HepG2 (cell line): ENCODE measurements around the gene COX8C. TPM values are rescaled to one million over a fixed set of nuclear protein-coding genes. Genes with fewer than 3 reads are reported as not detected.

Experiments
- ARID4A ChIP-seq: sonication (generic); formaldehyde crosslinking; IDR thresholded peaks from 2 replicates; pipeline ENCODE4 v1.5.0; 2020; ENCODE audit warnings: mild to moderate bottlenecking, missing genetic modification reagents, borderline replicate concordance
- GMEB1 ChIP-seq: sonication (generic); formaldehyde crosslinking; IDR thresholded peaks from 2 replicates; pipeline ENCODE4 v1.5.1; 2020; ENCODE audit warnings: missing genetic modification reagents, mild to moderate bottlenecking, borderline replicate concordance
- LRRFIP1 ChIP-seq: sonication (generic); formaldehyde crosslinking; conservative IDR thresholded peaks from 2 replicates; pipeline ENCODE4 v1.4.0; 2020; ENCODE audit warnings: missing genetic modification reagents
- NRL ChIP-seq: sonication (generic); formaldehyde crosslinking; IDR thresholded peaks from 2 replicates; pipeline ENCODE4 v1.5.0; 2020; ENCODE audit warnings: missing genetic modification reagents, mild to moderate bottlenecking, moderate library complexity, borderline replicate concordance
- POLR2A ChIP-seq, 2 experiments: IDR thresholded peaks; 2 replicates each; pipeline ENCODE4 v1.6.1; 2011; ENCODE audit warnings: low read depth in 2 of 2, low read length in 2 of 2, mild to moderate bottlenecking in 1 of 2, moderate library complexity in 1 of 2; ENCODE audit not compliant: insufficient read depth in 1 of 2
- UBTF ChIP-seq: sonication (generic); formaldehyde crosslinking; IDR thresholded peaks from 2 replicates; pipeline ENCODE4 v1.4.0; 2020; ENCODE audit warnings: mild to moderate bottlenecking, missing genetic modification reagents
- ZNF598 ChIP-seq: sonication (generic); formaldehyde crosslinking; IDR thresholded peaks from 2 replicates; pipeline ENCODE4 v1.5.1; 2020; ENCODE audit warnings: mild to moderate bottlenecking, missing genetic modification reagents, borderline replicate concordance
- ZNF781 ChIP-seq: sonication (generic); formaldehyde crosslinking; IDR thresholded peaks from 2 replicates; pipeline ENCODE4 v1.5.1; 2020; ENCODE audit warnings: borderline replicate concordance, mild to moderate bottlenecking, missing genetic modification reagents; ENCODE audit errors: not compliant biosample characterization
- polyA plus RNA-seq, 8 experiments: library from polyadenylated mRNA; depleted of rRNA in 3 of 8; stranded (reverse) in 7 of 8; unstranded in 1 of 8; fragments of >200 nt; fragmentation: Illumina TruSeq in 4 of 8; extraction: Trizol in 4 of 8; gene quantifications; 2 replicates each; pipeline versions ENCODE4 v1.2.1 to v1.2.3, GENCODE V29; 2011 to 2016; ENCODE audit warnings: low read depth in 4 of 8, missing spikeins in 1 of 8, mixed read lengths in 1 of 8; ENCODE audit not compliant: insufficient read depth in 1 of 8
- total RNA-seq, 5 experiments: library from RNA; depleted of rRNA; stranded (reverse); fragments of >200 nt; fragmentation: Illumina TruSeq; extraction: Trizol; gene quantifications; 2 replicates each; pipeline ENCODE4 v1.2.3, GENCODE V29; 2016; ENCODE audit warnings: low read depth in 1 of 5
- TF ChIP-seq, protein P1 (sequence below): sonication (generic); formaldehyde crosslinking; IDR thresholded peaks from 2 replicates; pipeline ENCODE4 v1.5.0; 2020; ENCODE audit warnings: missing genetic modification reagents
- TF ChIP-seq, protein P2 (sequence below): IDR thresholded peaks from 2 replicates; pipeline ENCODE4 v1.6.1; 2016; ENCODE audit warnings: mild to moderate bottlenecking, missing biosample characterization, missing genetic modification reagents
- TF ChIP-seq, protein P3 (sequence below): sonication (generic); formaldehyde crosslinking; conservative IDR thresholded peaks from 2 replicates; pipeline ENCODE4 v1.4.0; 2020; ENCODE audit warnings: missing genetic modification reagents
- TF ChIP-seq, protein P4 (sequence below): sonication (generic); formaldehyde crosslinking; IDR thresholded peaks from 2 replicates; pipeline ENCODE4 v1.5.0; 2020; ENCODE audit warnings: mild to moderate bottlenecking, low read depth, missing genetic modification reagents, borderline replicate concordance

The COX8C gene
- total and polyA plus RNA-seq, 2 of the 13 experiments (the other 11 are each of a cell fraction or from before 2014, with no cell fraction given) = not detected

DNA sequence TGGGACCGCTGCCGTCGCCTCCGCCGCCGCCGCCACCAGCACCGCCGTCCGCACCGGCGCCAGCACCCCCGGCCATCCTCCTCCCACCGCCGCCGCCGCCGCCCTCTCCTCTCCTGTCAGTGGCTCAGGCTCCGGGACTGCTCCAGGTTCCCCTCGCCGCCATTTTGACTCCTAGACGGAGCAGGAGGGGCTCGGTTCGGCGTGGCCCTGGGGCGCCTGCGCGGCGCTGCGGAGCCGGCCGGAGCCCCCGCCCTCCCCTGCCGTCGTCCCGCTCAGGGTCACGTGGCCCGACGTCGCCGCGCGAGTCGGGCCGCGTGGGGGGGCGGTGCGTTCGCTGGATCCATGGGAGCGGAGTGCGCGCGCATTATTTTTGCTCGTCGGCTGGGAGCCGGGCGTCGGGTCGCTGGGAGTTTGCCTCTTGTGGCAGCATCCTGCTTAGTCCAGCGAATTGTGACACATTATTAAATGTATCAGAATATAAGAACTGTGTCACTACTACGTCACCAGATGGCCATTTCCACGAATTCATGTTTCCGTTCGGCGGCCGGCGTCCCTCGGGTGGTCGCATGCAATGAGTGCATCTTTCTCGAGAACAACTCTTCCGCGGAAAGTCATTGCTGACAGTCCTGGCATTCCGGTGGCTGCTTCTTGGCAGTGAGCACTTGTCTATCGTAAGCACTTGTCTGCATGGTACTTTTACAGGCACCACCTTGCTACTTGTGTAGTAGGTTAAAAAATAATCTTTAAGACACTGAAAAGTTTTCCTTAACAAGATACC lies 13.9 kb upstream of the COX8C start, which contains the start of gene BTBD7 (continued):
- TF ChIP-seq GMEB1 (CRISPR knock-in tag) (peak; percentile 92), ARID4A (CRISPR knock-in tag) (peak; percentile 76), LRRFIP1 (CRISPR knock-in tag) (0 out of 2 replicates have a peak, but pooled peaks have one; percentile 24), NRL (CRISPR knock-in tag) (peak; percentile 15; the same call in 1 of the 2 replicates), ZNF781 (CRISPR knock-in tag) (peak; percentile 64), UBTF (CRISPR knock-in tag) (peak; percentile 76), ZNF598 (peak; percentile 35; the same call in 1 of the 2 replicates), POLR2A (IDR thresholded peaks at IDR 0.05; ENCODE audit: insufficient read depth in 1 of 2, low read depth in 2 of 2, low read length in 2 of 2) (peak in 1 of 2 experiments; percentile 75; a peak in 2 of 4 replicates)
- TF ChIP-seq, protein P1, sequence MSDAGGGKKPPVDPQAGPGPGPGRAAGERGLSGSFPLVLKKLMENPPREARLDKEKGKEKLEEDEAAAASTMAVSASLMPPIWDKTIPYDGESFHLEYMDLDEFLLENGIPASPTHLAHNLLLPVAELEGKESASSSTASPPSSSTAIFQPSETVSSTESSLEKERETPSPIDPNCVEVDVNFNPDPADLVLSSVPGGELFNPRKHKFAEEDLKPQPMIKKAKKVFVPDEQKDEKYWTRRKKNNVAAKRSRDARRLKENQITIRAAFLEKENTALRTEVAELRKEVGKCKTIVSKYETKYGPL = 0 out of 2 replicates have a peak, but pooled peaks have one; percentile 30
- TF ChIP-seq, protein P2, sequence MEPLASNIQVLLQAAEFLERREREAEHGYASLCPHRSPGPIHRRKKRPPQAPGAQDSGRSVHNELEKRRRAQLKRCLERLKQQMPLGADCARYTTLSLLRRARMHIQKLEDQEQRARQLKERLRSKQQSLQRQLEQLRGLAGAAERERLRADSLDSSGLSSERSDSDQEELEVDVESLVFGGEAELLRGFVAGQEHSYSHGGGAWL (CRISPR knock-in tag) = 0 out of 2 replicates have a peak, but pooled peaks have one; percentile 36
- TF ChIP-seq, protein P3, sequence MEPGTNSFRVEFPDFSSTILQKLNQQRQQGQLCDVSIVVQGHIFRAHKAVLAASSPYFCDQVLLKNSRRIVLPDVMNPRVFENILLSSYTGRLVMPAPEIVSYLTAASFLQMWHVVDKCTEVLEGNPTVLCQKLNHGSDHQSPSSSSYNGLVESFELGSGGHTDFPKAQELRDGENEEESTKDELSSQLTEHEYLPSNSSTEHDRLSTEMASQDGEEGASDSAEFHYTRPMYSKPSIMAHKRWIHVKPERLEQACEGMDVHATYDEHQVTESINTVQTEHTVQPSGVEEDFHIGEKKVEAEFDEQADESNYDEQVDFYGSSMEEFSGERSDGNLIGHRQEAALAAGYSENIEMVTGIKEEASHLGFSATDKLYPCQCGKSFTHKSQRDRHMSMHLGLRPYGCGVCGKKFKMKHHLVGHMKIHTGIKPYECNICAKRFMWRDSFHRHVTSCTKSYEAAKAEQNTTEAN (CRISPR knock-in tag) = peak; percentile 76; the same call in 1 of the 2 replicates
- TF ChIP-seq, protein P4, sequence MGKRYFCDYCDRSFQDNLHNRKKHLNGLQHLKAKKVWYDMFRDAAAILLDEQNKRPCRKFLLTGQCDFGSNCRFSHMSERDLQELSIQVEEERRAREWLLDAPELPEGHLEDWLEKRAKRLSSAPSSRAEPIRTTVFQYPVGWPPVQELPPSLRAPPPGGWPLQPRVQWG (CRISPR knock-in tag) = no peak
